Mesendoderm (in vitro differentiated cells): ENCODE measurements around the gene RBM38.

Source experiments
- DNase-seq: peaks from one replicate; pipeline ENCODE4 v3.0.0; 2013
- H2AK5ac ChIP-seq: 2 replicates; pipeline ENCODE4 v1.6.1; 2013; ENCODE audit warnings: low read length, inconsistent platforms
- H2BK120ac ChIP-seq: 2 replicates; pipeline ENCODE4 v1.6.1; 2013; ENCODE audit warnings: low read depth, mild to moderate bottlenecking, low read length, moderate library complexity, mixed read lengths
- H2BK15ac ChIP-seq: replicated peaks from 2 replicates; pipeline ENCODE4 v1.6.1; 2013; ENCODE audit warnings: low read depth, mild to moderate bottlenecking, moderate library complexity
- H2BK5ac ChIP-seq: 2 replicates; pipeline ENCODE4 v1.6.1; 2013; ENCODE audit warnings: low read length, inconsistent platforms
- H3K18ac ChIP-seq: 2 replicates; pipeline ENCODE4 v1.6.1; 2013; ENCODE audit warnings: mild to moderate bottlenecking, low read length, mixed read lengths
- H3K23ac ChIP-seq: one replicate; pipeline ENCODE4 v1.6.1; 2013; ENCODE audit warnings: low read length
- H3K27ac ChIP-seq: 2 replicates; pipeline ENCODE4 v1.5.1; 2013; ENCODE audit warnings: low read depth, mild to moderate bottlenecking, inconsistent platforms, low read length, moderate library complexity
- H3K27me3 ChIP-seq: 2 replicates; pipeline ENCODE4 v1.6.1; 2013; ENCODE audit warnings: low read length, control low read depth, mild to moderate bottlenecking, inconsistent platforms; ENCODE audit not compliant: insufficient read depth, poor library complexity
- H3K36me3 ChIP-seq: 2 replicates; pipeline ENCODE4 v1.6.1; 2013; ENCODE audit warnings: low read length, inconsistent platforms; ENCODE audit not compliant: control insufficient read depth, insufficient read depth
- H3K4ac ChIP-seq: one replicate; pipeline ENCODE4 v1.6.1; 2013; ENCODE audit warnings: low read depth, mild to moderate bottlenecking, low read length, moderate library complexity
- H3K4me1 ChIP-seq: 2 replicates; pipeline ENCODE4 v1.6.1; 2013; ENCODE audit warnings: low read depth, low read length, inconsistent platforms; ENCODE audit not compliant: control insufficient read depth
- H3K4me2 ChIP-seq: 2 replicates; pipeline ENCODE4 v1.6.1; 2013; ENCODE audit warnings: low read length
- H3K4me3 ChIP-seq: 2 replicates; pipeline ENCODE4 v1.5.1; 2013; ENCODE audit warnings: mild to moderate bottlenecking, low read length
- H3K56ac ChIP-seq: one replicate; pipeline ENCODE4 v1.6.1; 2013; ENCODE audit warnings: low read length
- H3K79me1 ChIP-seq: 2 replicates; pipeline ENCODE4 v1.6.1; 2013; ENCODE audit warnings: low read length, inconsistent platforms
- H3K79me2 ChIP-seq: 2 replicates; pipeline ENCODE4 v1.6.1; 2013; ENCODE audit warnings: mild to moderate bottlenecking, low read length; ENCODE audit not compliant: control insufficient read depth, insufficient read depth
- H3K9ac ChIP-seq: 2 replicates; pipeline ENCODE4 v1.6.1; 2013; ENCODE audit warnings: low read length, inconsistent platforms
- H4K5ac ChIP-seq: one replicate; pipeline ENCODE4 v1.6.1; 2013; ENCODE audit warnings: low read length
- H4K8ac ChIP-seq: one replicate; pipeline ENCODE4 v1.6.1; 2013; ENCODE audit warnings: low read depth, mild to moderate bottlenecking, control low read depth, low read length, moderate library complexity
- WGBS: extraction: QIAGEN DNeasy Blood & Tissue Kit; methylation state at CpG from one replicate; pipeline ENCODE4 v1.1.7; 2013; ENCODE audit warnings: low lambda C conversion rate, missing lambda C conversion rate; ENCODE audit not compliant: insufficient coverage; ENCODE audit errors: extremely low coverage; 5-methylcytosine and 5-hydroxymethylcytosine counted together

Gene RBM38

DNA sequence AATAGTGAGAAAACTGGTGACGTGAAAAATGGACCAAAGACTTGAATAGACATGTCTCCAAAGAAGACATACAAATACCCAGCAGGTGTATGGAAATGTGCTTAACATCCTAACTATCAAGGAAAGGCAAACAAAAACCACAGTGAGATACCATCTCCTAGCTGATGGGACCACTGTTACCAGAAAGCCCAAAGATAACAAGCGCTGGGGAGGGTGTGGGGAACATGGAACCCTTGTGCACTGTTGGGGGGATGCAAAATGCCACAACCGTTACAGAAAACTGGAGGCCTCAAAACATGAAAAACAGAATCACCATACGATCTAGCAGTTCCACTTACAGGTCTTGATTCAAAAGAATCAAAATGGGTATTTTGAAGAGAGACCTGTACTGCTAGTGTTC is 19.8 kb upstream of the RBM38 start:
- no peak overlapping the region for H3K4me2 ChIP-seq
- no peaks in the 10 kb centered on the region for H3K79me1 ChIP-seq
- H4K8ac ChIP-seq = no peak overlapping the region
- peaks cover 38% of the 10 kb centered on the region for H3K36me3 ChIP-seq
- WGBS = no CpG with 5 or more reads among the region's 4 CpGs
- no peak overlapping the region for H2BK120ac ChIP-seq
- H3K27me3 ChIP-seq = no peaks in the 10 kb centered on the region
- H2BK15ac ChIP-seq = no peak overlapping the region
- no peak overlapping the region for H3K4ac ChIP-seq
- H2BK5ac ChIP-seq = no peak overlapping the region
- no peak overlapping the region for H4K5ac ChIP-seq
- no peak overlapping the region for H3K9ac ChIP-seq
- no peak overlapping the region for H3K56ac ChIP-seq
- DNase-seq = no peak
- H3K4me1 ChIP-seq = no peaks in the 10 kb centered on the region
- H3K27ac ChIP-seq = no peak overlapping the region
- H2AK5ac ChIP-seq = no peak overlapping the region
- H3K4me3 ChIP-seq = no peak overlapping the region
- H3K79me2 ChIP-seq = no peaks in the 10 kb centered on the region
- no peak overlapping the region for H3K18ac ChIP-seq
- H3K23ac ChIP-seq = no peak overlapping the region

DNA sequence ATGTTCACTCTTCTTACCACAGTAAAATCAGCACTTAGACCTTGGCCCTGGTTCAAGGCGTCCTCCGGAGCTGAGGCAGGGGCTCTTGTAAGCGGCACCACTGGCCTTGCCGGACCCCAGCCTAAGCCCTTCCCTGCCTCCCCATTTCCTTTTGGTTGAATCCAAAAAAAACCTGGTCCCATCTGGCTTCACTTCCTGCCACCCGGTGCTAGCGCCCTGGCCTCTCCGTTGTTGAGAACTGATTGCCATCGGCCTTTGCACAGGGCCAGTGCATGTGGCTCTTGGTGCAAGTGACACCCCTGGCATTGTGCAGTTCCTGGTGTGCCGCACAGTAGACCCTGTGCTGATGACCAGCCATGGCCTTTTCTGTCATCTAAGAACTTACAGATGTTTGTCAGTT is 19.0 kb upstream of the RBM38 start:
- peaks cover 35% of the 10 kb centered on the region for H3K36me3 ChIP-seq

DNA sequence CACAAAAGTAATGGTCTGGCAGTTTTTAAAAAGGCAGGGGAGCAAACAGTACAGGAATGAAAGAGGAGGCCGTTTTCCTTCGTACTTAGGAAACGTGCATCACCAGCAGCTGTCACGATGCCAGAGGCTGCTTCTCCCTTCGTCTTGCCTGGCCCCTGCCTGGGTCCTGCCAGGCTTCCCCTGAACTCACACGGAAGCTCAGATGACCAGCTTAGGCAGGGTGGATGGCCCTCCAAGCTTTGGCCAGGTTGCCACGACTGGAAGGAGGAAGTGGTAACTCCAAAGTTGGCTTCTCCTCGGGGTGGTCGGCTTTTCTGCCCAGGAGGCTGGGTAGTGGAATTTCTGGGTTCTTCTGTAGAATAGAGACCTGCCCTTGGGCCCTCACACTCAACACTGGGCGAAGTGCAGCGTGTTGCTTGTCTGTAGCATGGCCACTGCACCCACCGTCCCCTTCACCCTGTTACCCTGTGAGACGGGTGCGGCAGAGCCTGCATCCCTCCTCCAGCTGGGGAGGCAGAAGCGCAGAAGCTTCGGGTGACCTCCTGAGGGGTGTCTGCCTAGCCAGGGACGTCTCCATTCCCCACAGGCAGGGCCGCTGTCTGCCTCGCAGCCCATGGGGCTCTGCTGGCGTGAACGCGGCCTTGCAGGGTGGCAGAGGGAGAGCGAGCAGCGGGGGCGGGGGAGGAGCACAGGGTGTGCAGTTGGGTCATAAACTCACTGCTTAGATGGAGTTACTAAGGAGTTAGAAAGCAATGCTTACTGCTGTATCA is 18.4 kb upstream of the RBM38 start:
- Histone ChIP-seq H3K27ac (no peak overlapping the region), H3K56ac (no peak overlapping the region), H3K18ac (no peak overlapping the region), H4K5ac (no peak overlapping the region), H3K23ac (no peak overlapping the region), H4K8ac (no peak overlapping the region), H2AK5ac (no peak overlapping the region), H2BK15ac (no peak overlapping the region), H3K79me1 (no peaks in the 10 kb centered on the region), H2BK120ac (no peak overlapping the region), H3K4me2 (no peak overlapping the region), H3K4ac (no peak overlapping the region), H3K4me3 (no peak overlapping the region), H3K27me3 (no peaks in the 10 kb centered on the region), H3K36me3 (peaks cover 35% of the 10 kb centered on the region), H3K9ac (no peak overlapping the region), H2BK5ac (no peak overlapping the region), H3K79me2 (no peaks in the 10 kb centered on the region), H3K4me1 (no peaks in the 10 kb centered on the region)
- no CpG with 5 or more reads among the region's 25 CpGs for WGBS
- no peak for DNase-seq

More for the DNA sequence above, 19.0 kb upstream of the RBM38 start:
- Histone ChIP-seq H3K79me1 (no peaks in the 10 kb centered on the region), H3K9ac (no peak overlapping the region), H4K8ac (no peak overlapping the region), H4K5ac (no peak overlapping the region), H2BK120ac (no peak overlapping the region), H3K79me2 (no peaks in the 10 kb centered on the region), H3K23ac (no peak overlapping the region), H3K4me2 (no peak overlapping the region), H3K27me3 (no peaks in the 10 kb centered on the region), H3K4ac (no peak overlapping the region), H3K27ac (no peak overlapping the region), H2BK5ac (no peak overlapping the region), H2BK15ac (no peak overlapping the region), H3K4me3 (no peak overlapping the region), H3K56ac (no peak overlapping the region), H2AK5ac (no peak overlapping the region), H3K18ac (no peak overlapping the region), H3K4me1 (no peaks in the 10 kb centered on the region)
- no CpG with 5 or more reads among the region's 9 CpGs for whole genome bisulfite sequencing
- no peak for DNase-seq

DNA sequence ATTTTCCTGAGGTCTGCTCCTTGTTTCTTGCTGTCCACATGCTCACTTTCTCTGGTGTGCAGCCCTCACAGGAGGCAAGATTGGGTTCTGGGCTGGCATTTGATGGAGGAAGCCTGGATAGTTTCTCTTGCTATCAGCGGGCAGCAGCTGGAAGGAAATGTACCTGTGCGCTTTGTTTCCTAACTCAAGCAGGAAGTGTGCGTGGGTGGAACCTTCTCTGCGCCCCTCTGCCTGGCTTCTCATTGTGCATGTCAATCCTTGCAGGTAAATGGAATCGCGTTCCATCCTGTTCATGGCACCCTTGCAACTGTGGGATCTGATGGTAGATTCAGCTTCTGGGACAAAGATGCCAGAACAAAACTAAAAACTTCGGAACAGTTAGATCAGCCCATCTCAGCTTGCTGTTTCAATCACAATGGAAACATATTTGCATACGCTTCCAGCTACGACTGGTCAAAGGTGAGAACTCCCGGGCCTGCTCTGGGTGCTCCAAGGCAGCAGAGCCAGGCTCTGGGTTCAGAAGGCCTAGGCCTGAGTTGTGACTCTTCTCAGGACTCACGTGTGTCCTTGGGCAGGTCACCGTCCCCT is 16.8 kb upstream of the RBM38 start:
- peaks cover 36% of the 10 kb centered on the region for H3K36me3 ChIP-seq
- no peak overlapping the region for H3K18ac ChIP-seq
- no peak overlapping the region for H2AK5ac ChIP-seq
- H4K8ac ChIP-seq = no peak overlapping the region
- H3K4ac ChIP-seq = no peak overlapping the region
- H3K4me3 ChIP-seq = no peak overlapping the region
- no peak overlapping the region for H3K23ac ChIP-seq
- no peaks in the 10 kb centered on the region for H3K4me1 ChIP-seq
- H3K79me2 ChIP-seq = no peaks in the 10 kb centered on the region
- no peak overlapping the region for H3K9ac ChIP-seq
- no CpG with 5 or more reads among the region's 12 CpGs for WGBS
- H3K79me1 ChIP-seq = no peaks in the 10 kb centered on the region
- no peak overlapping the region for H2BK5ac ChIP-seq
- H3K27ac ChIP-seq = no peak overlapping the region
- no peaks in the 10 kb centered on the region for H3K27me3 ChIP-seq
- no peak overlapping the region for H3K4me2 ChIP-seq
- H4K5ac ChIP-seq = no peak overlapping the region
- H2BK120ac ChIP-seq = no peak overlapping the region
- DNase-seq = no peak
- no peak overlapping the region for H2BK15ac ChIP-seq
- H3K56ac ChIP-seq = no peak overlapping the region

DNA sequence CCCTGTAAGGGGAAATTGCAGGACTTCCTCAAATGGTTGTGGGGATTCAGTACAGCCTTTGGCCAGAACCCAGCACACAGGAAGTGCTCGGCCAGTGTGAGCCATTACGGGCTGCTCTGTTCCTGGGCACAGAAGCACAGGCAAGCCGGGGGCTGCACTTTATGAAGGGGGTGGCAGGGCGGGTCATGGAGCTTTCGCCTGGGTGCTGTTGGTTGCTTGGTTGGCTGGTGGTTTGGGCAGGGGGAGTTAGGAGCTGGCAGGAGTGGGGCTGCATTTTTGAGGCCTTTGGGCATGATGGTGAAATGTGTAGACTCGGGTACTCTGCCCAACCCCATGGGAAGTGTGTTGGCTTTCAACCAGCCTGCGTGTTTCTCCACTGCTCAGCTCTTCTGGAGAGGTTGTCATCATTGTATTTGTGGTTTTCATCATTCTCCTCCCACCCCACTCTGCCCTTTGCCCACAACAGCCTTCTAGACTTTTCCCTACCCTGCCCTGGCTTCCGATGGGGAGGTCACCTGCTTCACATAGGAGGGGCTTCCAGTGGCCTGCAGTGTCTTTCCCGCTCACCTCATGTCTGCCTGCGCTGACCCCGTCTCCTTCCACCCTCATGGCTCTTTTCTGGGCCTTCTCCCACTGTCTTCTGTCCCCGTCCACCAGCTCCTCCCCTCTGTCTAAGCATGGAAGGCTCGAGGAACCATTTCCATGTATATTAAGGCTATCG is 16.1 kb upstream of the RBM38 start:
- Histone ChIP-seq H3K23ac (no peak overlapping the region), H3K4me3 (no peak overlapping the region), H3K27ac (no peak overlapping the region), H3K18ac (no peak overlapping the region), H2AK5ac (no peak overlapping the region), H3K79me2 (no peaks in the 10 kb centered on the region), H2BK120ac (no peak overlapping the region), H2BK5ac (no peak overlapping the region), H3K79me1 (no peaks in the 10 kb centered on the region), H4K8ac (no peak overlapping the region), H2BK15ac (no peak overlapping the region), H3K56ac (no peak overlapping the region), H4K5ac (no peak overlapping the region), H3K9ac (no peak overlapping the region), H3K4ac (no peak overlapping the region), H3K27me3 (no peaks in the 10 kb centered on the region), H3K4me2 (no peak overlapping the region), H3K36me3 (peaks cover 32% of the 10 kb centered on the region), H3K4me1 (no peaks in the 10 kb centered on the region)
- DNase-seq = no peak
- no CpG with 5 or more reads among the region's 14 CpGs for WGBS
